CD8-positive, alpha-beta memory T cell (primary cell): ENCODE results near the gene GRAP2. TPM values are rescaled to one million over a fixed set of nuclear protein-coding genes. Genes with fewer than 3 reads are reported as not detected.

Experiments
- CTCF ChIA-PET: fragments of 350-600 bp; sonication (Branson Sonifier 250); formaldehyde crosslinking; loops from one replicate; lab custom pipeline; 2021; ENCODE audit warnings: antibody characterized with exemption; lab: Charles Lee
- POLR2A ChIA-PET: fragments of 350-600 bp; sonication (Branson Sonifier 250); formaldehyde crosslinking; loops from one replicate; lab custom pipeline; 2021; ENCODE audit warnings: antibody characterized with exemption; lab: Charles Lee
- DNase-seq, 5 donors: peaks; one replicate each; pipeline versions ENCODE4 v3.0.0 to v3.0.0-alpha.2; 2020 to 2022; ENCODE audit warnings: mixed read lengths in 1 of 5
- H3K27ac ChIP-seq: one replicate; pipeline ENCODE4 v1.7.0; 2013; ENCODE audit warnings: low read depth, mild to moderate bottlenecking, low read length, moderate library complexity
- H3K27me3 ChIP-seq: 2 replicates; pipeline ENCODE4 v1.7.0; 2013; ENCODE audit warnings: low read length, mild to moderate bottlenecking; ENCODE audit not compliant: insufficient read depth, poor library complexity, severe bottlenecking
- H3K36me3 ChIP-seq: 2 replicates; pipeline ENCODE4 v1.7.0; 2013; ENCODE audit warnings: mild to moderate bottlenecking, low read length, moderate library complexity; ENCODE audit not compliant: insufficient read depth
- H3K4me1 ChIP-seq: 2 replicates; pipeline ENCODE4 v1.7.0; 2013; ENCODE audit warnings: mild to moderate bottlenecking, low read length, moderate library complexity; ENCODE audit not compliant: insufficient read depth
- H3K4me3 ChIP-seq: 2 replicates; pipeline ENCODE4 v1.7.0; 2013; ENCODE audit warnings: mild to moderate bottlenecking, low read length
- H3K9me3 ChIP-seq: 2 replicates; pipeline ENCODE4 v1.7.0; 2013; ENCODE audit warnings: mild to moderate bottlenecking, low read length
- H3K27ac Mint-ChIP-seq, 8 donors: one replicate each; pipeline ENCODE4 v1.8.0; 2020 to 2021; ENCODE audit warnings: mixed read lengths in 8 of 8, mild to moderate bottlenecking in 6 of 8, inconsistent platforms in 3 of 8, moderate library complexity in 3 of 8
- H3K27me3 Mint-ChIP-seq, 2 donors: one replicate each; pipeline ENCODE4 v1.8.0; 2020 to 2021; ENCODE audit warnings: mixed read lengths in 2 of 2, mild to moderate bottlenecking in 1 of 2, moderate library complexity in 1 of 2
- H3K36me3 Mint-ChIP-seq, 3 donors: one replicate each; pipeline ENCODE4 v1.8.0; 2020 to 2021; ENCODE audit warnings: mixed read lengths in 3 of 3, inconsistent platforms in 1 of 3, mild to moderate bottlenecking in 1 of 3
- H3K4me1 Mint-ChIP-seq, 3 donors: one replicate each; pipeline ENCODE4 v1.8.0; 2020 to 2021; ENCODE audit warnings: mixed read lengths in 3 of 3, inconsistent platforms in 1 of 3, mild to moderate bottlenecking in 1 of 3
- H3K4me3 Mint-ChIP-seq, 7 donors: one replicate each; pipeline ENCODE4 v1.8.0; 2020 to 2021; ENCODE audit warnings: mixed read lengths in 7 of 7, mild to moderate bottlenecking in 6 of 7, moderate library complexity in 4 of 7, inconsistent platforms in 2 of 7
- H3K9me3 Mint-ChIP-seq, 5 donors: one replicate each; pipeline ENCODE4 v1.8.0; 2020 to 2022; ENCODE audit warnings: mixed read lengths in 5 of 5, mild to moderate bottlenecking in 3 of 5, moderate library complexity in 2 of 5, inconsistent platforms in 1 of 5
- polyA plus RNA-seq: library from polyadenylated mRNA; unstranded; fragments of 300-500 nt; fragmentation: Illumina TruSeq; gene quantifications from one replicate; pipeline ENCODE4 v1.2.3, GENCODE V29; 2021
- total RNA-seq, 2 experiments: library from RNA; stranded (reverse); gene quantifications; one replicate each; pipeline ENCODE4 v1.2.3, GENCODE V29; 2021

GRAP2 gene
- total and polyA plus RNA-seq, 3 experiments from 2014 or later = 41.8 to 103 (median 53.2) TPM

DNA sequence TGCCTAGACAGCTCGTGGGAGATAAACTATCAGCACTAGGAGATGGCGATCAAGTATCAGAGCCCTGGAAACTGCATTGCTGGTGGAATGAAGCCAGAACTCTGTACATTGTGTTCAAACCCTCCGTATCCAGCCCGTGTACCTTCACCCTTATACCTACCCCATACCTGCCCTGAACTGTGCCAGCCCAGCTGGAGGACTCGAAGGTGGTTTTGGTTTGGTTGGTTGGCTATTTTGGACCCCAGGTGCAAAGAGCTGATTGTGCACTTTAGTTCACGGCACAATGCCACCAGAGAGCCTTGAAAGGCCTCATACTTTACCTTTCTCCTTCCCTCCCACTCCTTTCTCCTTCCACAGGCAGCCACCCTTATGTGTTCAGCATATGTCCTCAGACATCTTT is 109.9 kb downstream of the GRAP2 start:
- no peaks in the 10 kb centered on the region for H3K27me3 ChIP-seq
- Mint-ChIP-seq H3K4me3 (no peak overlapping the region), H3K9me3 (no peaks in the 10 kb centered on the region), H3K27ac (no peak overlapping the region), H3K36me3 (peaks cover 0 to 3% (median 0%) of the 10 kb centered on the region in 3 donors), H3K27me3 (peaks cover 18 to 51% of the 10 kb centered on the region in 2 donors), H3K4me1 (peaks cover 0 to 12% (median 4%) of the 10 kb centered on the region in 3 donors)
- H3K36me3 ChIP-seq = no peaks in the 10 kb centered on the region
- DNase-seq = no peak
- ChIA-PET POLR2A (no interaction called here), CTCF (interaction anchor here (0.6 to 3.4 kb wide), 2 partner anchors 14 to 153 kb away, joined by 3 to 21 read pairs; no protein-coding TSS in a partner anchor)
- H3K4me3 ChIP-seq = no peak overlapping the region
- H3K4me1 ChIP-seq = peaks cover 6% of the 10 kb centered on the region
- H3K27ac ChIP-seq = no peak overlapping the region
- H3K9me3 ChIP-seq = no peaks in the 10 kb centered on the region

DNA sequence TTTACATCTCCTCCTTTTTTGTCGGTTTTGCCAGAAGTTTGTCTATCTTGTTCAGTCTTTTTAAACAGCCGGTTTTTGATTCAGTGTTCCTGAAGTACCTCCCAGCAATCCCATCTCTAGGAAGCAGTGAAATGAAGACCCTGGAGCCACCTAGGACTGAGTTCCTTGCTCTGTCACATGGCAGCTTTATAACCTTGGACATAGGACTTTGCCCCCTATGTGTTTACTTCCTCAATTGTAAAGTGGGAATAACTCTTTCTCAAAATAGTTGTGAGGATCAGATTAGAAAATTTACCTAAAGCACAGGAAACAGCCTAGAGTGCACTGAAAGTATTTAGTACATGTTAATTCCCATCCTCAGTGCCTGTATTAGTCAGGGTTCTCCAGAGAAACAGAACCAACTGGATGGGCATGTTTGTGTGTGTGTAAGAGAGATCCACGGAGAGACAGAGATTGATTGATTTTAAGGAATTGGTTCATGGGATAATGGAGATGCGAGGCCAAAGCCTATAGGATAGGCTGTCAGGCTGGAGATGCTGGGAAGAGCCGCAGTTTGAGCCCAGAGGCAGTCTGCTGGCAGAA is 113.9 kb downstream of the GRAP2 start:
- Mint-ChIP-seq H3K27me3 (peaks cover 11 to 24% of the 10 kb centered on the region in 2 donors), H3K27ac (peak overlapping the region in 1 of 8 donors; percentile 67), H3K36me3 (peaks cover 0 to 3% (median 0%) of the 10 kb centered on the region in 3 donors), H3K9me3 (no peaks in the 10 kb centered on the region), H3K4me3 (no peak overlapping the region), H3K4me1 (peaks cover 0 to 6% (median 2%) of the 10 kb centered on the region in 3 donors)
- Histone ChIP-seq H3K4me3 (no peak overlapping the region), H3K27me3 (no peaks in the 10 kb centered on the region), H3K4me1 (peaks cover 6% of the 10 kb centered on the region), H3K36me3 (no peaks in the 10 kb centered on the region), H3K27ac (no peak overlapping the region), H3K9me3 (no peaks in the 10 kb centered on the region)
- CTCF ChIA-PET = no interaction called here
- POLR2A ChIA-PET = no interaction called here
- no peak for DNase-seq

DNA sequence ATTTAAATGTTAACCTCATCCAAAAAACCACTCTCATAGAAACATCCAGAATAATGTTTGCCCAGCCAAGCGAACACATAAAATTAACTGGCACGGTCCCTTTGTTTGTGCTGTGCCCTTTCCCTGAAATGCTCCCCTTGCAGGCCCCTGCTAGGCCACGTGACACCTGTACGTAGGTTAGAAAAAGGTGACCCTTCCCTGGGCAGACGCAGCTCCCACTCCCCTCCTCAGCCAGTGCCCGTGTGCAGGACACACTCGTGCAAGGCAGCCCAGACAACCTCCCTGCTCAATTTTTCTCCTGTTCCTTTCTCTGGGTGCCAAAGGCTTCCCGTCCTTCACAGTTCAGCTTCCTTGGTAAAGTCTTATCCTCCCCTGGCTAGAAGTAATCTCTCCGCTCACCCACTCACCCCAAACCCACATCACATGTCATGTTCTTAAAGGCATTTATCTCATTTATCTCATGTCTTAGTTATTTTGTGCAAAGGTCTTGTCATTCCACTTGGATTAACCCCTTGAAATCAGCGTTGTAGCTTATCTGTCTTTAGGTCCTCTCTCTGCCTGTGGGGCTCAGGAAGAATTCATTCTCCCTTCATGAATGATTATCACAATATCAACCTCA is 114.6 kb downstream of the GRAP2 start:
- H3K4me3 Mint-ChIP-seq = no peak overlapping the region
- CTCF ChIA-PET = interaction anchor here (1.8 kb wide), 1 partner anchor 9 kb away, joined by 7 read pairs; no protein-coding TSS in a partner anchor

DNA sequence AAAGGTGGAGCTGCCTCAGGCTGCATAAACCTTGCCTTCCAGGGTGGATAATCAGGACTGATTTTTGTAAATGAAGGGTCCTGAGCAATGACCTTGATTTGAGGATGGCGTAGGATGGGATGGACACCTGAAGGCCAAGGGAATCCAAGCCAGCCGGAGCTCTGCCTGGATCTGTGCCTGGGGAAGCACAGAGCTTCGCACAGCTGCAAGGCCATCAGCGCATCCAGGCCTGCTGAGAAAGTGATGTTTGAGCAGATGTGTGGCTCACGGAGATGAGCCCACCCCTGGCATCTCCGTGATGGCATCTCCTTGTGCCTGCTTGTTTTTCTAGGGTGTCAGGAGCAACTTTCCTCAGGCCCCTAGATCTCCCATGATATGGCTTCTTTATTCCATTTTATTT is 117.2 kb downstream of the GRAP2 start:
- ChIA-PET POLR2A (no interaction called here), CTCF (interaction anchor here (0.6 kb wide), 1 partner anchor 114 kb away, joined by 3 read pairs; no protein-coding TSS in a partner anchor)
- Mint-ChIP-seq H3K4me1 (no peaks in the 10 kb centered on the region), H3K27me3 (peaks cover 5 to 8% of the 10 kb centered on the region in 2 donors), H3K9me3 (no peaks in the 10 kb centered on the region), H3K4me3 (no peak overlapping the region), H3K27ac (no peak overlapping the region), H3K36me3 (peaks cover 0 to 2% (median 0%) of the 10 kb centered on the region in 3 donors)
- no peak overlapping the region for H3K27ac ChIP-seq
- DNase-seq = no peak
- H3K9me3 ChIP-seq = no peaks in the 10 kb centered on the region
- no peaks in the 10 kb centered on the region for H3K4me1 ChIP-seq
- no peak overlapping the region for H3K4me3 ChIP-seq
- no peaks in the 10 kb centered on the region for H3K27me3 ChIP-seq
- H3K36me3 ChIP-seq = no peaks in the 10 kb centered on the region

More for the DNA sequence above, 114.6 kb downstream of the GRAP2 start:
- peak in 1 of 5 donors; percentile 17 for DNase-seq
- POLR2A ChIA-PET = no interaction called here
- no peaks in the 10 kb centered on the region for H3K4me1 Mint-ChIP-seq
- Histone ChIP-seq H3K4me1 (peaks cover 2% of the 10 kb centered on the region), H3K4me3 (no peak overlapping the region), H3K27ac (no peak overlapping the region), H3K27me3 (no peaks in the 10 kb centered on the region), H3K9me3 (no peaks in the 10 kb centered on the region), H3K36me3 (no peaks in the 10 kb centered on the region)
- H3K9me3 Mint-ChIP-seq = no peaks in the 10 kb centered on the region
- peaks cover 10 to 20% of the 10 kb centered on the region in 2 donors for H3K27me3 Mint-ChIP-seq
- no peak overlapping the region for H3K27ac Mint-ChIP-seq
- peaks cover 0 to 3% (median 0%) of the 10 kb centered on the region in 3 donors for H3K36me3 Mint-ChIP-seq

DNA sequence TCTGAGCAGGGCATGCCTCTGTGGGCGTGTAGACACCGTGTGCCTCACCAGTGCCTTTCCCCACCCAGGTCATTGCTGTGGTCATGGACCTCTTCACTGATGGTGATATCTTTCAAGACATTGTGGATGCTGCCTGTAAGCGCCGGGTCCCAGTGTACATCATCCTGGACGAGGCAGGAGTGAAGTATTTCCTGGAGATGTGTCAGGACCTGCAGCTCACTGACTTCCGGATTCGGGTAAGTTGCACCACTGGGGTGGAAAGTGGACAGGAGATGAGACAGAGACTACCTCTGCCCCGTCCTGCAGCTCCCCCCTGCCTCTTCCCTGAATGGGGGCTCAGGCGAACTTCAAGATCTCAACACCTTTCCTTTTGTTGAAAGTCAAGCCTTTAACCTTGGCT is 118.2 kb downstream of the GRAP2 start:
- ChIA-PET POLR2A (no interaction called here), CTCF (no interaction called here)
- no peak overlapping the region for H3K4me3 Mint-ChIP-seq
- H3K36me3 ChIP-seq = no peaks in the 10 kb centered on the region
- H3K4me3 ChIP-seq = no peak overlapping the region
- peak in 1 of 5 donors; percentile 19 for DNase-seq
- no peaks in the 10 kb centered on the region for H3K36me3 Mint-ChIP-seq
- H3K27me3 Mint-ChIP-seq = peaks cover 0 to 4% of the 10 kb centered on the region in 2 donors
- no peaks in the 10 kb centered on the region for H3K9me3 Mint-ChIP-seq
- H3K4me1 Mint-ChIP-seq = no peaks in the 10 kb centered on the region
- no peaks in the 10 kb centered on the region for H3K4me1 ChIP-seq
- H3K27ac ChIP-seq = no peak overlapping the region
- no peaks in the 10 kb centered on the region for H3K9me3 ChIP-seq
- no peak overlapping the region for H3K27ac Mint-ChIP-seq
- no peaks in the 10 kb centered on the region for H3K27me3 ChIP-seq

DNA sequence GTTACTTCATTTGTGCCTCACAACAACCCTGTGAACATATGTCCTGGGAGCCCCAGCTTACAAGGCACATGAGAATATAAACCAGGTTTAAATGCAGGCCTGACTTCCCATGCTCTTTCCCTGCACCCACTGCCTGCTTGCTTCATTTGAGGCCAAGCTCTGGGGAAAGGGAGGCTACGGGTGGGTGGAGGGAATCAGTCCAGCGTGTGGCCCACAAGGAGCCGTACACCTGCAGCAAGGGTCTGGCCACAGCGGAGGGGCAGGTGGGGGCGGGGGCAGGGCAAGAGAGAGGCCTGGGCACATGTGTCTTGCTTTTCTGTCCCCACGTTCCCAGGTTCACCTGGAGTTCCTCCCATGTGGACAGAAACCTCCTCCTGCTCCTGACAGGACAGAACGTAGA is 120.1 kb downstream of the GRAP2 start:
- Mint-ChIP-seq H3K9me3 (no peaks in the 10 kb centered on the region), H3K36me3 (no peaks in the 10 kb centered on the region), H3K27me3 (peaks cover 0 to 4% of the 10 kb centered on the region in 2 donors), H3K4me3 (no peak overlapping the region), H3K27ac (no peak overlapping the region), H3K4me1 (peaks cover 0 to 4% (median 4%) of the 10 kb centered on the region in 3 donors)
- no peak for DNase-seq
- Histone ChIP-seq H3K4me3 (no peak overlapping the region), H3K9me3 (no peaks in the 10 kb centered on the region), H3K36me3 (no peaks in the 10 kb centered on the region), H3K4me1 (peaks cover 6% of the 10 kb centered on the region), H3K27me3 (no peaks in the 10 kb centered on the region), H3K27ac (no peak overlapping the region)
- CTCF ChIA-PET = interaction anchor here (2.1 kb wide), 1 partner anchor 486 kb away, joined by 10 read pairs; no protein-coding TSS in a partner anchor
- POLR2A ChIA-PET = no interaction called here

DNA sequence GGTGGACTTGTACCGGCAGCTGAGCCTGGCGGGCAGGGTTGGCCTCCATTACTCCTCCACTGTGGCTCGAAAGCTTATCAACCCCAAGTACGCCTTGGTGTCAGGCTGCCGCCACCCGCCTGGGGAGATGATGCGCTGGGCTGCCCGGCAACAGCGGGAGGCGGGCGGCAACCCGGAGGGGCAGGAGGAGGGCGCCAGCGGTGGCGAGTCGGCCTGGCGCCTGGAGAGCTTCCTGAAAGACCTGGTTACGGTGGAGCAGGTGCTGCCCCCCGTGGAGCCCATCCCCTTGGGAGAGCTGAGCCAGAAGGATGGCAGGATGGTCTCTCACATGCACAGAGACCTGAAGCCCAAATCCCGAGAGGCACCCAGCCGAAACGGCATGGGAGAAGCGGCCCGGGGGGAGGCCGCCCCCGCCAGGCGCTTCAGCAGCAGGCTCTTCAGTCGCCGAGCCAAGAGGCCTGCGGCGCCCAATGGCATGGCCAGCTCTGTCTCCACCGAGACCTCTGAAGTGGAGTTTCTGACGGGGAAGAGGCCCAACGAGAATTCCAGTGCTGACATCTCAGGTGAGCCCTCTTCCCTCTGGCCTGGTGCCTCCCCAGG is 120.6 kb downstream of the GRAP2 start:
- ChIA-PET CTCF (interaction anchor here (0.8 to 2.1 kb wide), 2 partner anchors 15 to 486 kb away, joined by 3 to 10 read pairs; no protein-coding TSS in a partner anchor), POLR2A (no interaction called here)
- Mint-ChIP-seq H3K27me3 (peaks cover 0 to 4% of the 10 kb centered on the region in 2 donors), H3K4me1 (peaks cover 0 to 4% (median 4%) of the 10 kb centered on the region in 3 donors), H3K27ac (no peak overlapping the region), H3K9me3 (no peaks in the 10 kb centered on the region), H3K4me3 (no peak overlapping the region), H3K36me3 (no peaks in the 10 kb centered on the region)
- DNase-seq = peak in 1 of 5 donors; percentile 34
- peaks cover 6% of the 10 kb centered on the region for H3K4me1 ChIP-seq
- H3K4me3 ChIP-seq = no peak overlapping the region
- H3K27me3 ChIP-seq = no peaks in the 10 kb centered on the region
- H3K9me3 ChIP-seq = no peaks in the 10 kb centered on the region
- no peaks in the 10 kb centered on the region for H3K36me3 ChIP-seq
- no peak overlapping the region for H3K27ac ChIP-seq
